HEK293 (cell line): Measurements from ENCODE around the gene CFAP57.
A peak's percentile ranks its signal among the peaks of the same experiment; 100 is the strongest.

ENCODE experiments used
- CTCF ChIA-PET: fragments of 350-600 bp; formaldehyde crosslinking; extraction: SDS; loops from one replicate; lab custom pipeline; 2021; ENCODE audit warnings: antibody characterized with exemption; lab: Yijun Ruan, JAX
- POLR2A ChIA-PET: fragments of 300-600 bp; formaldehyde crosslinking; extraction: SDS; loops from one replicate; lab custom pipeline; 2020; ENCODE audit warnings: antibody characterized with exemption, inconsistent platforms; lab: Yijun Ruan, JAX
- H3K27ac ChIP-seq: fragments of 200-500 bp; sonication (Bioruptor generic); 2 replicates; pipeline ENCODE4 v1.5.1; 2014; ENCODE audit warnings: low read depth, low read length, control low read depth, inconsistent platforms; ENCODE audit errors: extremely low read depth
- H3K36me3 ChIP-seq, 2 experiments: fragments of 200-500 bp in 1 of 2; sonication (Bioruptor generic) in 1 of 2; 1 replicate in 1 of 2; 2 replicates in 1 of 2; pipeline ENCODE4 v1.5.1; 2014 to 2017; ENCODE audit warnings: inconsistent platforms in 2 of 2, low read length in 2 of 2; ENCODE audit not compliant: control insufficient read depth in 2 of 2, insufficient read depth in 1 of 2
- H3K4me1 ChIP-seq: fragments of 200-500 bp; sonication (Bioruptor generic); 2 replicates; pipeline ENCODE4 v1.5.1; 2014; ENCODE audit warnings: mild to moderate bottlenecking, low read length, inconsistent platforms; ENCODE audit not compliant: control insufficient read depth, insufficient read depth
- H3K4me3 ChIP-seq: 2 replicates; pipeline ENCODE4 v1.5.1; 2011; ENCODE audit warnings: low read depth, mild to moderate bottlenecking, control low read depth, low read length, moderate library complexity
- H3K9me3 ChIP-seq: fragments of 200-500 bp; sonication (Bioruptor generic); 2 replicates; pipeline ENCODE4 v1.5.1; 2014; ENCODE audit warnings: low read depth, low read length, inconsistent platforms; ENCODE audit not compliant: control insufficient read depth, insufficient read depth
- GFI1B ChIP-seq: fragments of 450-650 bp; formaldehyde crosslinking; IDR thresholded peaks from 2 replicates; pipeline ENCODE4 v1.5.1; 2016; ENCODE audit warnings: missing biosample characterization, missing genetic modification characterization
- IKZF3 ChIP-seq: fragments of 450-650 bp; IDR thresholded peaks from 2 replicates; pipeline ENCODE4 v1.5.0; 2018; ENCODE audit warnings: missing biosample characterization, mild to moderate bottlenecking, missing genetic modification characterization, moderate library complexity
- WT1 ChIP-seq: fragments of 450-650 bp; formaldehyde crosslinking; IDR thresholded peaks from 2 replicates; pipeline ENCODE4 v1.5.1; 2016; ENCODE audit warnings: missing biosample characterization, missing genetic modification characterization
- ZBTB20 ChIP-seq: fragments of 450-650 bp; formaldehyde crosslinking; IDR thresholded peaks from 2 replicates; pipeline ENCODE4 v1.5.1; 2016; ENCODE audit warnings: missing biosample characterization, missing genetic modification characterization
- ZNF2 ChIP-seq: fragments of 450-650 bp; formaldehyde crosslinking; IDR thresholded peaks from 2 replicates; pipeline ENCODE4 v1.5.1; 2016; ENCODE audit warnings: missing biosample characterization, missing genetic modification characterization
- ZNF221 ChIP-seq: fragments of 450-650 bp; formaldehyde crosslinking; IDR thresholded peaks from 2 replicates; pipeline ENCODE4 v1.5.1; 2017; ENCODE audit warnings: missing biosample characterization, missing genetic modification characterization, borderline replicate concordance
- ZNF248 ChIP-seq: fragments of 450-650 bp; formaldehyde crosslinking; IDR thresholded peaks from 2 replicates; pipeline ENCODE4 v1.5.1; 2017; ENCODE audit warnings: missing biosample characterization, missing genetic modification characterization
- ZNF366 ChIP-seq: fragments of 450-650 bp; formaldehyde crosslinking; conservative IDR thresholded peaks from 2 replicates; pipeline ENCODE4 v1.5.1; 2016; ENCODE audit warnings: missing biosample characterization, missing genetic modification characterization
- ZNF404 ChIP-seq: fragments of 450-650 bp; formaldehyde crosslinking; IDR thresholded peaks from 2 replicates; pipeline ENCODE4 v1.5.1; 2017; ENCODE audit warnings: missing biosample characterization, missing genetic modification characterization
- ZNF501 ChIP-seq: fragments of 450-650 bp; formaldehyde crosslinking; IDR thresholded peaks from 2 replicates; pipeline ENCODE4 v1.5.1; 2016; ENCODE audit warnings: missing biosample characterization, missing genetic modification characterization
- ZNF521 ChIP-seq: fragments of 450-650 bp; formaldehyde crosslinking; IDR thresholded peaks from 2 replicates; pipeline ENCODE4 v1.5.1; 2017; ENCODE audit warnings: missing biosample characterization, mild to moderate bottlenecking, missing genetic modification characterization
- ZNF549 ChIP-seq: fragments of 450-650 bp; IDR thresholded peaks from 2 replicates; pipeline ENCODE4 v1.5.1; 2018; ENCODE audit warnings: missing biosample characterization, missing genetic modification characterization, mild to moderate bottlenecking, inconsistent platforms, moderate library complexity
- ZNF600 ChIP-seq: fragments of 450-650 bp; formaldehyde crosslinking; IDR thresholded peaks from 2 replicates; pipeline ENCODE4 v1.5.1; 2016; ENCODE audit warnings: missing biosample characterization, missing genetic modification characterization
- ZNF670 ChIP-seq: fragments of 450-650 bp; formaldehyde crosslinking; IDR thresholded peaks from 2 replicates; pipeline ENCODE4 v1.5.1; 2016; ENCODE audit warnings: missing biosample characterization, missing genetic modification characterization, low read depth
- TF ChIP-seq, protein P1 (sequence below): fragments of 450-650 bp; formaldehyde crosslinking; IDR thresholded peaks from 2 replicates; pipeline ENCODE4; 2016; ENCODE audit warnings: missing biosample characterization, missing genetic modification characterization
- TF ChIP-seq, protein P2 (sequence below): fragments of 450-650 bp; formaldehyde crosslinking; IDR thresholded peaks from 2 replicates; pipeline ENCODE4 v1.5.1; 2017; ENCODE audit warnings: missing biosample characterization, missing genetic modification characterization
- TF ChIP-seq, protein P3 (sequence below): fragments of 450-650 bp; formaldehyde crosslinking; IDR thresholded peaks from 2 replicates; pipeline ENCODE4 v1.5.1; 2016; ENCODE audit warnings: missing biosample characterization, missing genetic modification characterization

Gene CFAP57

DNA sequence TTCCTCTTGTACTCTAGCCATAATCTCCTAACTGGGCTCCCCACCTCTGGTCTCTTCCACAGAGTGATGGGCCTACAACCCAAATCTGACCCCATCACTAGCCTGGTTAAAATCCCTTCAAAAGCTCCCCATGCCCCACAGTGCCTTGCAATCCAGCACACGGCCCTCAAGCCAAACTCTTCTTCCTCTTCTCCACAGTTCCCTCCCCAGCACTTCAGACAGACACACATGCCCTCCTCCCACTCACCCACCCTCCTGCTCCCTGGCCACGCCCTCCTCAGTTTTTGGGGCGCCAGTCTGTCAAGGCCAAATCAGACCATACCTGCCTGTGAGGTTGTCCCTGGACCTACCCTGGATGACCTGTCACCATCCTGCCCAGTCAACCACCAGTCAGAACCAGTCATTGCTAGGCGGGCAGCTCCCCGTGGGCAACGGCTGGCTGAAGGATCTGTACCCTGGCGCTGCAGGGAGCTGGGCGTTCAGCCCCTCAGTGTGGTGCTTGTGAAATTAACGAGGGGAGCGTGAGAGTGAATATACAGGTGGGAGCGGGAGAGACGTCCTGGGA is 112.5 kb downstream of the CFAP57 start (continued):
- TF ChIP-seq, protein P1, sequence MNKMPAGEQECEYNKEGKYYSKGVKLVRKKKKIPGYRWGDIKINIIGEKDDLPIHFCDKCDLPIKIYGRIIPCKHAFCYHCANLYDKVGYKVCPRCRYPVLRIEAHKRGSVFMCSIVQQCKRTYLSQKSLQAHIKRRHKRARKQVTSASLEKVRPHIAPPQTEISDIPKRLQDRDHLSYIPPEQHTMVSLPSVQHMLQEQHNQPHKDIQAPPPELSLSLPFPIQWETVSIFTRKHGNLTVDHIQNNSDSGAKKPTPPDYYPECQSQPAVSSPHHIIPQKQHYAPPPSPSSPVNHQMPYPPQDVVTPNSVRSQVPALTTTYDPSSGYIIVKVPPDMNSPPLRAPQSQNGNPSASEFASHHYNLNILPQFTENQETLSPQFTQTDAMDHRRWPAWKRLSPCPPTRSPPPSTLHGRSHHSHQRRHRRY (tag by site-specific recombination), result no peak
- TF ChIP-seq, protein P2, sequence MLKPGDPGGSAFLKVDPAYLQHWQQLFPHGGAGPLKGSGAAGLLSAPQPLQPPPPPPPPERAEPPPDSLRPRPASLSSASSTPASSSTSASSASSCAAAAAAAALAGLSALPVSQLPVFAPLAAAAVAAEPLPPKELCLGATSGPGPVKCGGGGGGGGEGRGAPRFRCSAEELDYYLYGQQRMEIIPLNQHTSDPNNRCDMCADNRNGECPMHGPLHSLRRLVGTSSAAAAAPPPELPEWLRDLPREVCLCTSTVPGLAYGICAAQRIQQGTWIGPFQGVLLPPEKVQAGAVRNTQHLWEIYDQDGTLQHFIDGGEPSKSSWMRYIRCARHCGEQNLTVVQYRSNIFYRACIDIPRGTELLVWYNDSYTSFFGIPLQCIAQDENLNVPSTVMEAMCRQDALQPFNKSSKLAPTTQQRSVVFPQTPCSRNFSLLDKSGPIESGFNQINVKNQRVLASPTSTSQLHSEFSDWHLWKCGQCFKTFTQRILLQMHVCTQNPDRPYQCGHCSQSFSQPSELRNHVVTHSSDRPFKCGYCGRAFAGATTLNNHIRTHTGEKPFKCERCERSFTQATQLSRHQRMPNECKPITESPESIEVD (tag by site-specific recombination), result no peak
- TF ChIP-seq ZNF248 (no peak), ZBTB20 (no peak), ZNF549 (tag by site-specific recombination) (no peak), ZNF2 (no peak), ZNF501 (tag by site-specific recombination) (no peak), WT1 (tag by site-specific recombination) (no peak)
- TF ChIP-seq, all 188 proteins: peak for 0

DNA sequence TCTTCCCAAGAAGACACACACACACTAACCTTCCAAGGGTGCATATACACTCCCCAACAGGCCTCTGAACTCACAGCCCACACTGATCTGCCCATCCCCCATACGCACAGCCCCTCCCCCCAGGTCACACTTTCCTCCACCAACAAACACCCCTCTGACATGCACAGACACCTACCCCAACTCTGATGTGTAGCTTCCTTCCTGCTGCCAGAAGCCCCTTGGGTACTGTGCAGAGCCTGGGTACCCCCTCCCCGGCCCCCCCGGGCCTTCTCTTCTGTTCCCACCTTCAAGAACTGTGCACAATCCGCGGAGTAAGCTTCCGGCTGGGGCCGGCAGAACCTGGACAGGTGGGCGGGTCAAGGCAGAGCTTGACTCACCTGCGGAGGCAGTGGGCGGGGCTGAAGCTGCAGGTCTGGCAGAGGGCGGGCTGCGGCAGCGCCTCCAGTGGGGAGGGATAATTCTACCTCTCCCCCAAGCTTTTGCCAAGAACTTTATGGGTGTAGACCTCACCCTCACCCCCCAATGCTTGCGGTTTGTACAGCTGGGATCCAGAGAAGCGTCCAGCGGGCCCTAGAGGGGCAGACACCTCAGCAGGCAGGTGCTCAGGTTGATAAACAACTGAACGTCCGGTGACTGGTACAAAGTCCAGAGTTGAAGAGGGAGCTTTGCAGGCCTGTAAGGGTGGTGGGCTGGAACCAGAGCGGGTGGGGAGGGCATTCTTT is 113.3 kb downstream of the CFAP57 start, which contains the start of gene C1orf210:
Gene C1orf210 (minus strand): TSS at position 313 of the 722 bp plus-strand sequence. CDS start 2,311 bp downstream, outside the sequence.
- POLR2A ChIA-PET, result no interaction called here
- Histone ChIP-seq H3K4me3 (peak within 1 kb of the TSS; percentile 7; the same call in 1 of the 2 replicates), H3K27ac (no peak within 1 kb of the TSS), H3K4me1 (no peaks in the 10 kb centered on the region), H3K9me3 (no peaks in the 10 kb centered on the region), H3K36me3 (no peaks in the 10 kb centered on the region)
- CTCF ChIA-PET, result interaction anchor here (0.5 to 1.7 kb wide), 5 partner anchors 9 to 611 kb away, joined by 3 to 5 read pairs (median 4); no protein-coding TSS in a partner anchor
- TF ChIP-seq ZNF404 (tag by site-specific recombination) (no peak), GFI1B (tag by site-specific recombination) (no peak), IKZF3 (no peak)

DNA sequence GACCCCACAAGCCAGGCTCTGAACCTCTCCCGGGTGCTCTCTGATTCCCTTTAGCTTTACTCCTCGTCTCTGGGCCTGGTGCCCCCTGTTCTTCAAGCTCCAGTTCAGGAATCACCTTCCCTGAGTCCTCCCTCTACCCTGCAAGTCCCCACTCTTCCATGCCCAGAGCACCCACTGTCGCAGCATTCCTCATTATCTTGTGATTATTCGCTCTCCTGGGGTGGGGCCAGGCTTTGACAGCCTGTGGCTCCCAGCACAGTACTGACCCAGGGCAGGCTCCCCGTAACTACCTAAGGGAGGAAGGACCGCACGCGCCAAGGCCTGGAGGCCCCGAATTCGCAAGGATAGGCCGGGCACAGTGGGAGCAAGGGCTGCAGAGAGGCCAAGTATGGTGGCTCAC is 114.0 kb downstream of the CFAP57 start:
- Histone ChIP-seq H3K36me3 (no peaks in the 10 kb centered on the region), H3K4me1 (no peaks in the 10 kb centered on the region), H3K9me3 (no peaks in the 10 kb centered on the region), H3K27ac (no peak overlapping the region), H3K4me3 (no peak overlapping the region)
- no peak for TF ChIP-seq ZNF366
- no peak for TF ChIP-seq ZNF521 (tag by site-specific recombination)
- no peak for TF ChIP-seq ZNF600 (tag by site-specific recombination)
- no peak for TF ChIP-seq ZNF221 (tag by site-specific recombination)
- TF ChIP-seq, protein P3, sequence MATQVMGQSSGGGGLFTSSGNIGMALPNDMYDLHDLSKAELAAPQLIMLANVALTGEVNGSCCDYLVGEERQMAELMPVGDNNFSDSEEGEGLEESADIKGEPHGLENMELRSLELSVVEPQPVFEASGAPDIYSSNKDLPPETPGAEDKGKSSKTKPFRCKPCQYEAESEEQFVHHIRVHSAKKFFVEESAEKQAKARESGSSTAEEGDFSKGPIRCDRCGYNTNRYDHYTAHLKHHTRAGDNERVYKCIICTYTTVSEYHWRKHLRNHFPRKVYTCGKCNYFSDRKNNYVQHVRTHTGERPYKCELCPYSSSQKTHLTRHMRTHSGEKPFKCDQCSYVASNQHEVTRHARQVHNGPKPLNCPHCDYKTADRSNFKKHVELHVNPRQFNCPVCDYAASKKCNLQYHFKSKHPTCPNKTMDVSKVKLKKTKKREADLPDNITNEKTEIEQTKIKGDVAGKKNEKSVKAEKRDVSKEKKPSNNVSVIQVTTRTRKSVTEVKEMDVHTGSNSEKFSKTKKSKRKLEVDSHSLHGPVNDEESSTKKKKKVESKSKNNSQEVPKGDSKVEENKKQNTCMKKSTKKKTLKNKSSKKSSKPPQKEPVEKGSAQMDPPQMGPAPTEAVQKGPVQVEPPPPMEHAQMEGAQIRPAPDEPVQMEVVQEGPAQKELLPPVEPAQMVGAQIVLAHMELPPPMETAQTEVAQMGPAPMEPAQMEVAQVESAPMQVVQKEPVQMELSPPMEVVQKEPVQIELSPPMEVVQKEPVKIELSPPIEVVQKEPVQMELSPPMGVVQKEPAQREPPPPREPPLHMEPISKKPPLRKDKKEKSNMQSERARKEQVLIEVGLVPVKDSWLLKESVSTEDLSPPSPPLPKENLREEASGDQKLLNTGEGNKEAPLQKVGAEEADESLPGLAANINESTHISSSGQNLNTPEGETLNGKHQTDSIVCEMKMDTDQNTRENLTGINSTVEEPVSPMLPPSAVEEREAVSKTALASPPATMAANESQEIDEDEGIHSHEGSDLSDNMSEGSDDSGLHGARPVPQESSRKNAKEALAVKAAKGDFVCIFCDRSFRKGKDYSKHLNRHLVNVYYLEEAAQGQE (tag by site-specific recombination), result no peak
- no peak for TF ChIP-seq ZNF670 (tag by site-specific recombination)
- ChIA-PET POLR2A (no interaction called here), CTCF (interaction anchor here (1.6 to 1.7 kb wide), 3 partner anchors 9 to 59 kb away, joined by 4 to 5 read pairs (median 5); no protein-coding TSS in a partner anchor)
